ENCODE data around the gene GCNA. TPM values are rescaled to one million over a fixed set of nuclear protein-coding genes. Genes with fewer than 3 reads are reported as not detected.

GCNA gene
- total RNA-seq, 1 donor from 2014 or later = 2.1 TPM

DNA sequence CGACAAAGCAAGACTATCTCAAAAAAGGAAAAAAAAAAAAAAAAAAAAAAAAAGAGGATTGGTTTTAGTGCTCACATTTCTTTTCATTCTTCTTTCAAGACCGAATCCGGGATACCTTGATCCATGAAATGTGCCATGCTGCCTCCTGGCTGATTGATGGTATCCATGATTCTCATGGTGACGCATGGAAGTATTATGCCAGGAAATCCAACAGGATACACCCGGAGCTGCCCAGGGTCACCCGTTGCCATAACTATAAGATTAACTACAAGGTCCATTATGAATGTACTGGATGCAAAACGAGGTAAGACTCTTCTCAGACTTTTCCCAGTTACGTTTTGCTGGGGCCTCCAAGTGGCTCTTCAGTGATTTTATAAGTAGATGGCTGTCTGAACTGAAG lies 34.0 kb downstream of the GCNA start:
- DNase-seq (no peak), ATAC-seq (no peak)
- TF ChIP-seq, protein P1, sequence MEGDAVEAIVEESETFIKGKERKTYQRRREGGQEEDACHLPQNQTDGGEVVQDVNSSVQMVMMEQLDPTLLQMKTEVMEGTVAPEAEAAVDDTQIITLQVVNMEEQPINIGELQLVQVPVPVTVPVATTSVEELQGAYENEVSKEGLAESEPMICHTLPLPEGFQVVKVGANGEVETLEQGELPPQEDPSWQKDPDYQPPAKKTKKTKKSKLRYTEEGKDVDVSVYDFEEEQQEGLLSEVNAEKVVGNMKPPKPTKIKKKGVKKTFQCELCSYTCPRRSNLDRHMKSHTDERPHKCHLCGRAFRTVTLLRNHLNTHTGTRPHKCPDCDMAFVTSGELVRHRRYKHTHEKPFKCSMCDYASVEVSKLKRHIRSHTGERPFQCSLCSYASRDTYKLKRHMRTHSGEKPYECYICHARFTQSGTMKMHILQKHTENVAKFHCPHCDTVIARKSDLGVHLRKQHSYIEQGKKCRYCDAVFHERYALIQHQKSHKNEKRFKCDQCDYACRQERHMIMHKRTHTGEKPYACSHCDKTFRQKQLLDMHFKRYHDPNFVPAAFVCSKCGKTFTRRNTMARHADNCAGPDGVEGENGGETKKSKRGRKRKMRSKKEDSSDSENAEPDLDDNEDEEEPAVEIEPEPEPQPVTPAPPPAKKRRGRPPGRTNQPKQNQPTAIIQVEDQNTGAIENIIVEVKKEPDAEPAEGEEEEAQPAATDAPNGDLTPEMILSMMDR (IDR thresholded peaks at IDR 0.05) = no peak
- H3K36me3 ChIP-seq = peaks cover 53% of the 10 kb centered on the region
- no peaks in the 10 kb centered on the region for H3K27me3 ChIP-seq (ENCODE audit: low read depth)
- no peak overlapping the region for H3K4me3 ChIP-seq
- H3K27ac ChIP-seq = no peak overlapping the region
- no peaks in the 10 kb centered on the region for H3K4me1 ChIP-seq
- intact Hi-C loops (cut with DNase I) = no loop called here
- no peaks in the 10 kb centered on the region for H3K9me3 ChIP-seq

DNA sequence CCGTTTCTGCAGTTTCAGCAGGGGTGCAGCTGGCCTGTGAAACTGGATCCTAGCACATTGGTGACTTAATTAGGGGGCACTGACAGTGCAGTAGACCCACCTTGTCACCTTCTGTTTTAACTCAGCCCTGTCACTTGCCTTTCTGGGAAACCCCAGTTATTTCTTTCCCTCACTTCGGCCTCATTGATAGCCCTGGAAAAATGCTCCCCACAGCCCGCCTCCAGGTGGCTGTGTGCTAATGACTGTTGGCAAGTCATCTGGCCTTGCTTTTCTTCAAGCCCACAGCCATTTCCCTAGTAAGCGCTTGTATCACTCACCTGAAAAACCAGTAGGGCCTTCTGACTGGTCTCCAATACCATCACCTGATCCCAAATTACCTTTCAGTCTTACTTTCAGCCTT lies 36.8 kb downstream of the GCNA start:
- Histone ChIP-seq H3K4me1 (no peaks in the 10 kb centered on the region), H3K4me3 (no peak overlapping the region), H3K9me3 (no peaks in the 10 kb centered on the region), H3K36me3 (peaks cover 33% of the 10 kb centered on the region), H3K27me3 (ENCODE audit: low read depth) (no peaks in the 10 kb centered on the region), H3K27ac (no peak overlapping the region)
- TF ChIP-seq, protein P1 (IDR thresholded peaks at IDR 0.05) = no peak
- intact Hi-C loops (cut with DNase I) = no loop called here
- no peak for DNase-seq
- no peak for ATAC-seq

GRCh38 chrX:71615954-71616353 lies 37.7 kb downstream of the GCNA start:
- Histone ChIP-seq H3K27ac (no peak overlapping the region), H3K4me3 (peak overlapping the region; percentile 11), H3K9me3 (no peaks in the 10 kb centered on the region), H3K36me3 (peaks cover 24% of the 10 kb centered on the region), H3K27me3 (ENCODE audit: low read depth) (no peaks in the 10 kb centered on the region), H3K4me1 (no peaks in the 10 kb centered on the region)
- DNase-seq (no peak), ATAC-seq (no peak)
- TF ChIP-seq, protein P1 (IDR thresholded peaks at IDR 0.05) = no peak
- intact Hi-C loops (cut with DNase I) = no loop called here

- H3K4me1 ChIP-seq = peaks cover 4% of the 10 kb centered on the region
- no peaks in the 10 kb centered on the region for H3K9me3 ChIP-seq
- DNase-seq (no peak), ATAC-seq (peak in 1 of 2 donors; percentile 11)
- H3K27ac ChIP-seq = no peak overlapping the region
- intact Hi-C loops (cut with DNase I) = no loop called here
- TF ChIP-seq, protein P1 (IDR thresholded peaks at IDR 0.05) = no peak
- peak overlapping the region; percentile 11 for H3K4me3 ChIP-seq
- H3K36me3 ChIP-seq = peaks cover 15% of the 10 kb centered on the region
- no peaks in the 10 kb centered on the region for H3K27me3 ChIP-seq (ENCODE audit: low read depth)
Observed at GRCh38 chrX:71616672-71617529, 38.7 kb downstream of the GCNA start.

DNA sequence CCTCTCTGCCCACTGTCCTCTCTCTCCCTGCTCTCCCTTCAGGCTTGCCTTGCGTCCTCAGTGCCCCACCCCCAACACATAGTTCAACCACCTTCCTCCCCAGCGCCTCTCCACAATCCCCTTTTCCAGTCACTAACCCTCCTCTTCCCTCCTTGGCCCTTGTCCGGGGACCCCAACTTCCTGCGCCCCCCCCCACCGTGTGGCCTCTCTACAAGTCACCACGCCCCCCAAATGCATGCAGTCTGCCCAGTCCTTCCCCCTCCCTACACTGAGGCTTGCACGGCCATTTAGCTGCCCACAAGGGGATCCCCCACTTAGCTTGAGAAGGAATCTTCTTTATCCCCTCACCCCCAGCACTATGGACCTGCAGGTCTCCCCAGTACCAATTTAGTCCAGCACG lies 39.5 kb downstream of the GCNA start:
- Histone ChIP-seq H3K27me3 (ENCODE audit: low read depth) (no peaks in the 10 kb centered on the region), H3K9me3 (no peaks in the 10 kb centered on the region), H3K36me3 (peaks cover 9% of the 10 kb centered on the region), H3K4me3 (peak overlapping the region; percentile 11), H3K27ac (no peak overlapping the region), H3K4me1 (peaks cover 11% of the 10 kb centered on the region)
- no peak for ATAC-seq
- TF ChIP-seq, protein P1 (IDR thresholded peaks at IDR 0.05) = no peak
- intact Hi-C loops (cut with DNase I) = no loop called here
- DNase-seq = no peak

All from lower lobe of right lung (tissue), 2 donors.